Spleen (tissue), 11 donors: ENCODE measurements around the gene ZGRF1. TPM values are rescaled to one million over a fixed set of nuclear protein-coding genes. Genes with fewer than 3 reads are reported as not detected.

Experiments used
- DNase-seq: peaks from one replicate; pipeline ENCODE4 v3.0.0-alpha.2; 2020
- H3K27ac ChIP-seq, 8 donors: fragments of 200-600 bp; sonication (generic) in 7 of 8; 1 replicate in 4 of 8; 2 replicates in 4 of 8; pipeline versions ENCODE4 v1.5.0 to v1.8.0; 2016 to 2021; ENCODE audit warnings: inconsistent platforms in 4 of 8, mild to moderate bottlenecking in 4 of 8, moderate library complexity in 1 of 8
- H3K27me3 ChIP-seq, 7 donors: fragments of 200-600 bp; sonication (generic) in 6 of 7; replicated peaks in 1 of 7; 1 replicate in 4 of 7; 2 replicates in 3 of 7; pipeline versions ENCODE4 v1.5.0 to v1.8.0; 2016 to 2021; ENCODE audit warnings: inconsistent platforms in 3 of 7, mild to moderate bottlenecking in 1 of 7
- H3K36me3 ChIP-seq, 6 donors: fragments of 200-600 bp; sonication (generic) in 5 of 6; 1 replicate in 4 of 6; 2 replicates in 2 of 6; pipeline versions ENCODE4 v1.5.0 to v1.8.0; 2016 to 2021; ENCODE audit warnings: inconsistent platforms in 2 of 6
- H3K4me1 ChIP-seq, 6 donors: fragments of 200-600 bp; sonication (generic) in 5 of 6; 1 replicate in 3 of 6; 2 replicates in 3 of 6; pipeline versions ENCODE4 v1.5.0 to v1.8.0; 2016 to 2021; ENCODE audit warnings: inconsistent platforms in 3 of 6
- H3K4me3 ChIP-seq, 8 donors: fragments of 200-600 bp; sonication (generic) in 7 of 8; 1 replicate in 4 of 8; 2 replicates in 4 of 8; pipeline versions ENCODE4 v1.5.0 to v1.8.0; 2016 to 2021; ENCODE audit warnings: inconsistent platforms in 4 of 8, mild to moderate bottlenecking in 4 of 8, moderate library complexity in 2 of 8
- H3K9me3 ChIP-seq, 8 donors: fragments of 200-600 bp; sonication (generic) in 7 of 8; 1 replicate in 4 of 8; 2 replicates in 4 of 8; pipeline versions ENCODE4 v1.5.0 to v1.8.0; 2016 to 2021; ENCODE audit warnings: inconsistent platforms in 4 of 8
- CTCF ChIP-seq, 11 experiments: fragments of 200-600 bp in 7 of 11; fragments of 450-650 bp in 4 of 11; sonication (generic) in 4 of 11; IDR thresholded peaks in 8 of 11; conservative IDR thresholded peaks in 3 of 11; 1 replicate in 7 of 11; 2 replicates in 4 of 11; pipeline versions ENCODE4 v1.4.0 to v1.8.0; 2016 to 2021; ENCODE audit warnings: antibody characterized with exemption in 11 of 11, inconsistent platforms in 4 of 11, mild to moderate bottlenecking in 1 of 11
- POLR2A ChIP-seq, 3 donors: fragments of 450-650 bp; IDR thresholded peaks; one replicate each; pipeline ENCODE4 v1.5.1; 2017; ENCODE audit warnings: antibody characterized with exemption in 3 of 3, mild to moderate bottlenecking in 1 of 3
- POLR2AphosphoS5 ChIP-seq, 3 donors: sonication (generic); formaldehyde crosslinking; IDR thresholded peaks; one replicate each; pipeline ENCODE4 v1.5.1; 2017; ENCODE audit warnings: antibody characterized with exemption in 3 of 3
- WGBS, 5 donors: extraction: QIAGEN DNeasy Blood & Tissue Kit in 3 of 5; methylation state at CpG; one replicate each; pipeline versions ENCODE4 v1.1.5 to v1.1.7; 2013 to 2018; 5-methylcytosine and 5-hydroxymethylcytosine counted together
- intact Hi-C: fragments of 100-400 bp; cut with DNase I; formaldehyde crosslinking; loops from one replicate; pipeline ENCODE4 v1.15.0; 2023; ENCODE audit warnings: low total_unique reads
- polyA plus RNA-seq, 3 donors: library from polyadenylated mRNA; stranded (reverse); fragments of 200-250 nt; gene quantifications; one replicate each; pipeline ENCODE4 v1.2.1, GENCODE V29; 2013
- total RNA-seq, 7 donors: library from RNA; depleted of rRNA in 3 of 7; stranded (reverse); fragments of >200 nt in 3 of 7; fragmentation: NEBNext Ultra II Directional in 4 of 7; extraction: Animal tissue kit (Norgen Biotek cat#: 25700) in 4 of 7; gene quantifications; one replicate each; pipeline versions ENCODE4 v1.1.0 to v1.2.1, GENCODE V29; 2016 to 2021
- donor health status: healthy with polysubstance abuse.
- donor health status: DM: no; HTN: no; CAD: no; lungs with moderate emphysema.
- donor health status: DM: no; HTN: no; CAD: no.
- donor health status: Bipolar disorder and iron deficiency.
- donor health status: healthy.
- donor health status: DM: no; HTN: no; CAD: no.
- donor health status: DM: yes; HTN: yes; CAD: no.

Gene ZGRF1
- total and polyA plus RNA-seq, 10 donors: 4.4 to 20.8 (median 10.7) TPM

GRCh38 chr4:112520598-112521122 is 116.0 kb downstream of the ZGRF1 start:
- H3K4me1 ChIP-seq: peaks cover 18 to 74% (median 57%) of the 10 kb centered on the region in 6 donors
- intact Hi-C loops: no loop called here
- DNase-seq: no peak
- H3K9me3 ChIP-seq: peaks cover 0 to 10% (median 0%) of the 10 kb centered on the region in 8 donors
- no peaks in the 10 kb centered on the region for H3K36me3 ChIP-seq
- no peak for TF ChIP-seq POLR2A (IDR thresholded peaks at IDR 0.05)
- no peak for TF ChIP-seq CTCF (IDR thresholded peaks at IDR 0.05 in 8 of 11, conservative IDR thresholded peaks at IDR 0.05 in 3 of 11)
- no peak for TF ChIP-seq POLR2AphosphoS5 (IDR thresholded peaks at IDR 0.05)
- no peak overlapping the region for H3K27ac ChIP-seq
- peak overlapping the region in 1 of 8 donors; percentile 40 for H3K4me3 ChIP-seq
- peaks cover 24 to 99% (median 84%) of the 10 kb centered on the region in 7 donors for H3K27me3 ChIP-seq
- 4 to 7% (median 5%) methylated on average over 23 to 25 of the region's 25 CpGs for WGBS, 5 donors

GRCh38 chr4:112519689-112520597 is 116.8 kb downstream of the ZGRF1 start:
- H3K4me1 ChIP-seq: peaks cover 19 to 81% (median 64%) of the 10 kb centered on the region in 6 donors
- H3K9me3 ChIP-seq: peaks cover 0 to 10% (median 0%) of the 10 kb centered on the region in 8 donors
- no peak overlapping the region for H3K27ac ChIP-seq
- H3K27me3 ChIP-seq: peaks cover 24 to 100% (median 91%) of the 10 kb centered on the region in 7 donors
- TF ChIP-seq CTCF (IDR thresholded peaks at IDR 0.05 in 8 of 11, conservative IDR thresholded peaks at IDR 0.05 in 3 of 11) (no peak), POLR2AphosphoS5 (IDR thresholded peaks at IDR 0.05) (no peak), POLR2A (IDR thresholded peaks at IDR 0.05) (no peak)
- 8 to 10% (median 10%) methylated on average over 21 of the region's 21 CpGs for WGBS, 5 donors
- H3K36me3 ChIP-seq: no peaks in the 10 kb centered on the region
- DNase-seq: no peak
- peak overlapping the region in 1 of 8 donors; percentile 2 for H3K4me3 ChIP-seq
- intact Hi-C loops: no loop called here

GRCh38 chr4:112518675-112519074 is 118.0 kb downstream of the ZGRF1 start:
- TF ChIP-seq POLR2AphosphoS5 (IDR thresholded peaks at IDR 0.05): no peak
- TF ChIP-seq CTCF (IDR thresholded peaks at IDR 0.05 in 8 of 11, conservative IDR thresholded peaks at IDR 0.05 in 3 of 11): no peak
- no peak for TF ChIP-seq POLR2A (IDR thresholded peaks at IDR 0.05)
- intact Hi-C loops: no loop called here
- no peak for DNase-seq
- Histone ChIP-seq H3K27ac (no peak overlapping the region), H3K27me3 (peaks cover 24 to 100% (median 100%) of the 10 kb centered on the region in 7 donors), H3K9me3 (peaks cover 0 to 10% (median 0%) of the 10 kb centered on the region in 8 donors), H3K4me3 (no peak overlapping the region), H3K36me3 (no peaks in the 10 kb centered on the region), H3K4me1 (peaks cover 20 to 83% (median 67%) of the 10 kb centered on the region in 6 donors)

GRCh38 chr4:112517911-112518310 is 118.8 kb downstream of the ZGRF1 start:
- H3K9me3 ChIP-seq: peaks cover 0 to 10% (median 0%) of the 10 kb centered on the region in 8 donors
- H3K4me1 ChIP-seq: peaks cover 16 to 75% (median 60%) of the 10 kb centered on the region in 6 donors
- no peak for DNase-seq
- no peak overlapping the region for H3K4me3 ChIP-seq
- 22 to 28% (median 25%) methylated on average over 3 of the region's 3 CpGs for WGBS, 5 donors
- no peak overlapping the region for H3K27ac ChIP-seq
- TF ChIP-seq CTCF (IDR thresholded peaks at IDR 0.05 in 8 of 11, conservative IDR thresholded peaks at IDR 0.05 in 3 of 11) (no peak), POLR2AphosphoS5 (IDR thresholded peaks at IDR 0.05) (no peak), POLR2A (IDR thresholded peaks at IDR 0.05) (no peak)
- intact Hi-C loops: no loop called here
- H3K36me3 ChIP-seq: no peaks in the 10 kb centered on the region
- H3K27me3 ChIP-seq: peaks cover 24 to 100% (median 100%) of the 10 kb centered on the region in 7 donors
